Measurements from ENCODE around the gene CD300LF.

Gene CD300LF

GRCh38 chr17:74738051-74738996 lies 25.6 kb upstream of the CD300LF start:
- DNase-seq (ENCODE audit: low read depth), result no peak
- no peak for TF ChIP-seq CTCF (IDR thresholded peaks at IDR 0.05; ENCODE audit: control insufficient read depth, insufficient read depth, low read depth, low read length, missing control alignments)
- no peak overlapping the region for H3K4me3 ChIP-seq (ENCODE audit: control insufficient read depth, low read depth, low read length)

- peak; percentile 38 for TF ChIP-seq CTCF (IDR thresholded peaks at IDR 0.05; ENCODE audit: control insufficient read depth, insufficient read depth, low read depth, low read length, missing control alignments)
- no peak overlapping the region for H3K4me3 ChIP-seq (ENCODE audit: control insufficient read depth, low read depth, low read length)
- DNase-seq (ENCODE audit: low read depth), result no peak
Measured at GRCh38 chr17:74737299-74738050, 24.8 kb upstream of the CD300LF start.

GRCh38 chr17:74736513-74737298 lies 24.0 kb upstream of the CD300LF start, which contains the start of gene RAB37:
Gene RAB37 (plus strand): TSS chr17:74737256. CDS start chr17:74737273, 17 bp downstream.
- DNase-seq (ENCODE audit: low read depth), result no peak
- H3K4me3 ChIP-seq (ENCODE audit: control insufficient read depth, low read depth, low read length), result no peak within 1 kb of the TSS
- TF ChIP-seq CTCF (IDR thresholded peaks at IDR 0.05; ENCODE audit: control insufficient read depth, insufficient read depth, low read depth, low read length, missing control alignments), result peak; percentile 7

GRCh38 chr17:74734256-74734655 lies 21.5 kb upstream of the CD300LF start:
- H3K4me3 ChIP-seq (ENCODE audit: control insufficient read depth, low read depth, low read length), result no peak overlapping the region
- TF ChIP-seq CTCF (IDR thresholded peaks at IDR 0.05; ENCODE audit: control insufficient read depth, insufficient read depth, low read depth, low read length, missing control alignments), result no peak
- DNase-seq (ENCODE audit: low read depth), result no peak

GRCh38 chr17:74733365-74734122 lies 20.8 kb upstream of the CD300LF start:
- H3K4me3 ChIP-seq (ENCODE audit: control insufficient read depth, low read depth, low read length), result no peak overlapping the region
- no peak for DNase-seq (ENCODE audit: low read depth)
- no peak for TF ChIP-seq CTCF (IDR thresholded peaks at IDR 0.05; ENCODE audit: control insufficient read depth, insufficient read depth, low read depth, low read length, missing control alignments)
